GM12878 (cell line): ENCODE data around the gene FHOD3. TPM values are rescaled to one million over a fixed set of nuclear protein-coding genes. Genes with fewer than 3 reads are reported as not detected.

ENCODE experiments used
- ATAC-seq: fragments of 200-7000 bp; cut with Tn5 transposase; 3 replicates; pipeline ENCODE4 v1.9.1; 2020; ENCODE audit warnings: mild to moderate bottlenecking, moderate library complexity
- BruUV-seq: library from RNA; stranded (reverse); fragments of 400-500 nt; replicated peaks from 2 replicates; lab custom pipeline; 2021; lab: Mats Ljungman, UMichigan
- CTCF ChIA-PET: fragments of 300-600 bp; sonication (Branson Sonifier 250); formaldehyde crosslinking; extraction: SDS; loops from one replicate; lab custom pipeline; 2021; ENCODE audit warnings: inconsistent platforms; lab: Yijun Ruan, JAX
- POLR2A ChIA-PET: fragments of 350-600 bp; formaldehyde crosslinking; extraction: SDS; loops from one replicate; lab custom pipeline; 2021; ENCODE audit warnings: inconsistent platforms; lab: Charles Lee
- RAD21 ChIA-PET: fragments of 300-600 bp; sonication (Branson Sonifier 250); formaldehyde crosslinking; loops from one replicate; lab custom pipeline; 2023; ENCODE audit warnings: antibody characterized with exemption; ENCODE audit not compliant: unreplicated experiment; lab: Charles Lee
- SMC1A ChIA-PET: fragments of 300-600 bp; sonication (Branson Sonifier 250); formaldehyde crosslinking; loops from one replicate; lab custom pipeline; 2023; ENCODE audit not compliant: unreplicated experiment, uncharacterized antibody; lab: Charles Lee
- DNase-seq: peaks from one replicate; pipeline ENCODE4 v3.0.0-alpha.2; 2011; ENCODE audit warnings: low read depth, low spot score
- FAIRE-seq: peaks from 3 replicates; lab custom pipeline; 2011; peaks lifted over from hg19 to GRCh38; lab: Jason Lieb, UNC
- H2AFZ ChIP-seq: 2 replicates; pipeline ENCODE4 v1.6.0; 2011; ENCODE audit warnings: low read depth, low read length, control low read depth; ENCODE audit not compliant: control insufficient read depth
- H3K27ac ChIP-seq: 2 replicates; pipeline ENCODE4 v1.5.1; 2011; ENCODE audit warnings: control low read depth; ENCODE audit not compliant: control insufficient read depth, insufficient read depth
- H3K27me3 ChIP-seq, 2 experiments: replicated peaks in 1 of 2; 2 replicates each; pipeline versions ENCODE4 v1.6.0 to v1.6.1; 2011; ENCODE audit warnings: low read length in 1 of 2; ENCODE audit not compliant: control insufficient read depth in 2 of 2, insufficient read depth in 2 of 2
- H3K36me3 ChIP-seq, 2 experiments: 2 replicates each; pipeline ENCODE4 v1.5.1; 2011; ENCODE audit warnings: low read length in 1 of 2; ENCODE audit not compliant: control insufficient read depth in 2 of 2, insufficient read depth in 2 of 2
- H3K4me1 ChIP-seq: 2 replicates; pipeline ENCODE4 v1.6.1; 2011; ENCODE audit warnings: mild to moderate bottlenecking, low read length, moderate library complexity, mixed read lengths; ENCODE audit not compliant: control insufficient read depth, insufficient read depth
- H3K4me2 ChIP-seq: 2 replicates; pipeline ENCODE4 v1.6.0; 2011; ENCODE audit warnings: control low read depth; ENCODE audit not compliant: control insufficient read depth, insufficient read depth
- H3K4me3 ChIP-seq: fragments of 200-600 bp; sonication (generic); 2 replicates; pipeline ENCODE4 v1.5.1; 2016
- H3K79me2 ChIP-seq: 2 replicates; pipeline ENCODE4 v1.6.0; 2011; ENCODE audit warnings: low read length; ENCODE audit not compliant: control insufficient read depth, insufficient read depth
- H3K9ac ChIP-seq: 2 replicates; pipeline ENCODE4 v1.8.0; 2011; ENCODE audit warnings: low read length, control low read depth, mixed read lengths; ENCODE audit not compliant: control insufficient read depth, insufficient read depth
- H3K9me3 ChIP-seq: replicated peaks from 3 replicates; pipeline ENCODE4 v1.5.1; 2011; ENCODE audit warnings: mild to moderate bottlenecking, low read length; ENCODE audit not compliant: control insufficient read depth, insufficient read depth
- H4K20me1 ChIP-seq: 2 replicates; pipeline ENCODE4 v1.6.0; 2011; ENCODE audit not compliant: control insufficient read depth, insufficient read depth
- CTCF ChIP-seq, 3 experiments: IDR thresholded peaks in 2 of 3; conservative IDR thresholded peaks in 1 of 3; 2 replicates each; pipeline ENCODE4 v1.5.1; 2011; ENCODE audit warnings: low read depth in 3 of 3, low read length in 3 of 3, mild to moderate bottlenecking in 3 of 3, control low read depth in 2 of 3, moderate library complexity in 2 of 3, inconsistent platforms in 1 of 3, mixed read lengths in 1 of 3; ENCODE audit not compliant: control insufficient read depth in 2 of 3, insufficient read depth in 1 of 3; ENCODE audit errors: extremely low read depth in 1 of 3
- IKZF2 ChIP-seq, 2 experiments: fragments of 450-650 bp; IDR thresholded peaks; 2 replicates each; pipeline ENCODE4 v1.6.1; 2017; ENCODE audit warnings: mild to moderate bottlenecking in 2 of 2, moderate library complexity in 2 of 2
- KLF5 ChIP-seq: fragments of 450-650 bp; IDR thresholded peaks from 2 replicates; pipeline ENCODE4 v1.6.1; 2014; ENCODE audit warnings: mild to moderate bottlenecking; ENCODE audit not compliant: partially characterized antibody
- RELB ChIP-seq: fragments of 450-650 bp; IDR thresholded peaks from 2 replicates; pipeline ENCODE4 v1.6.1; 2017; ENCODE audit warnings: low read depth, mild to moderate bottlenecking, moderate library complexity
- YY1 ChIP-seq: IDR thresholded peaks from 2 replicates; pipeline ENCODE4 v1.6.1; 2011; ENCODE audit warnings: low read depth, mild to moderate bottlenecking, low read length
- in situ Hi-C: fragments of 300-500 bp; cut with MboI; formaldehyde crosslinking; loops from 9 replicates; pipeline ENCODE4 v1.14.3; 2018; ENCODE audit warnings: mixed read lengths
- intact Hi-C: fragments of 100-400 bp; cut with micrococcal nuclease; formaldehyde crosslinking; loops from one replicate; pipeline ENCODE4 v1.14.2; 2022; ENCODE audit not compliant: unreplicated experiment
- polyA plus RNA-seq, 11 experiments: library from polyadenylated mRNA; depleted of rRNA in 4 of 11; unstranded in 6 of 11; stranded (reverse) in 5 of 11; fragments of >200 nt; fragmentation: Nextera tagmentation in 4 of 11; fragmentation: Illumina TruSeq in 1 of 11; extraction: Ambion mirVana in 4 of 11; extraction: Trizol in 1 of 11; gene quantifications; 1 replicate in 1 of 11; 2 replicates in 10 of 11; pipeline versions ENCODE4 v1.2.1 to v1.2.3, GENCODE V29; 2011 to 2016; ENCODE audit warnings: inconsistent platforms in 2 of 11, missing spikeins in 2 of 11, low read depth in 1 of 11
- total RNA-seq, 4 experiments: library from RNA; depleted of rRNA in 3 of 4; stranded (reverse); fragments of >200 nt in 3 of 4; fragmentation: Illumina TruSeq in 1 of 4; extraction: Trizol in 1 of 4; gene quantifications; 2 replicates each; pipeline versions ENCODE4 v1.2.1 to v1.2.3, GENCODE V29; 2013 to 2021

Gene FHOD3
- total and polyA plus RNA-seq, 10 of the 15 experiments (the other 5 are each of a cell fraction or from before 2014, with no cell fraction given): 0.77 to 26.7 (median 10.4) TPM

GRCh38 chr18:36819621-36820020 lies 522.1 kb downstream of the FHOD3 start:
- SMC1A ChIA-PET: interaction anchor here (1.5 kb wide), 1 partner anchor 15 kb away, joined by 4 read pairs; no protein-coding TSS in a partner anchor
- no peaks in the 10 kb centered on the region for H3K27me3 ChIP-seq
- H3K36me3 ChIP-seq: peaks cover 4 to 5% of the 10 kb centered on the region in 2 experiments; a peak in 3 of 4 replicates
- FAIRE-seq (no peak), ATAC-seq (no peak), DNase-seq (no peak)
- POLR2A ChIA-PET: no interaction called here
- no peak overlapping the region for H2AFZ ChIP-seq
- no peak for TF ChIP-seq CTCF (IDR thresholded peaks at IDR 0.05 in 2 of 3, conservative IDR thresholded peaks at IDR 0.05 in 1 of 3; ENCODE audit: control insufficient read depth in 2 of 3, extremely low read depth in 1 of 3, insufficient read depth in 1 of 3, low read depth in 3 of 3, low read length in 3 of 3)
- no peak for TF ChIP-seq IKZF2 (IDR thresholded peaks at IDR 0.05)
- no peak for TF ChIP-seq RELB
- no peak for TF ChIP-seq KLF5
- TF ChIP-seq YY1: no peak
- no TSS peak for BruUV-seq
- no peak overlapping the region for H3K27ac ChIP-seq
- RAD21 ChIA-PET: no interaction called here
- H3K4me2 ChIP-seq: no peak overlapping the region
- in situ Hi-C loops (loop anchor here (25.0 kb wide), 1 partner anchor 1232 kb away; the partner anchor contains the start of gene GALNT1), intact Hi-C loops (no loop called here)
- CTCF ChIA-PET: interaction anchor here (0.5 to 1.4 kb wide), 3 partner anchors 9 to 361 kb away, joined by 3 to 4 read pairs (median 3); no protein-coding TSS in a partner anchor
- no peaks in the 10 kb centered on the region for H4K20me1 ChIP-seq
- no peaks in the 10 kb centered on the region; the same call in 1 of the 2 replicates for H3K4me1 ChIP-seq
- H3K79me2 ChIP-seq: no peaks in the 10 kb centered on the region
- no peak overlapping the region for H3K9ac ChIP-seq
- no peaks in the 10 kb centered on the region for H3K9me3 ChIP-seq
- H3K4me3 ChIP-seq: no peak overlapping the region
